DMS153 (cell line): ENCODE results near the gene DVL2.
A peak's percentile ranks its signal among the peaks of the same experiment; 100 is the strongest.

Experiments
- DNase-seq: peaks from one replicate; lab custom pipeline; 2025; lab: John Stamatoyannopoulos, UW

DVL2 gene

GRCh38 chr17:7219229-7219811, 15.0 kb downstream of the DVL2 start:
- no peak for DNase-seq

GRCh38 chr17:7218758-7219157, 15.6 kb downstream of the DVL2 start:
- DNase-seq: no peak

- no peak for DNase-seq
Measured at GRCh38 chr17:7218166-7218565, 16.2 kb downstream of the DVL2 start.

GRCh38 chr17:7217113-7217987, 17.0 kb downstream of the DVL2 start:
- DNase-seq: no peak

- DNase-seq: no peak
Measured at GRCh38 chr17:7216242-7217112, 17.8 kb downstream of the DVL2 start.

- no peak for DNase-seq
Measured at GRCh38 chr17:7215652-7216180, 18.6 kb downstream of the DVL2 start.

GRCh38 chr17:7215136-7215638, 19.1 kb downstream of the DVL2 start:
- DNase-seq: no peak

GRCh38 chr17:7214300-7215135, 19.8 kb downstream of the DVL2 start:
- DNase-seq: peak; percentile 91

- DNase-seq: peak; percentile 83
Measured at GRCh38 chr17:7213895-7214299, 20.4 kb downstream of the DVL2 start.

- no peak for DNase-seq
Measured at GRCh38 chr17:7211491-7212273, 22.6 kb downstream of the DVL2 start.

- DNase-seq: no peak
Measured at GRCh38 chr17:7208754-7209460, 25.4 kb downstream of the DVL2 start.

GRCh38 chr17:7208027-7208571, 26.2 kb downstream of the DVL2 start:
- DNase-seq: no peak

- DNase-seq: no peak
Measured at GRCh38 chr17:7207120-7208001, 27.0 kb downstream of the DVL2 start.

- DNase-seq: no peak
Measured at GRCh38 chr17:7205561-7205960, 28.8 kb downstream of the DVL2 start.

- peak; percentile 66 for DNase-seq
Measured at GRCh38 chr17:7204828-7205461, 29.4 kb downstream of the DVL2 start.

GRCh38 chr17:7204336-7204735, 30.0 kb downstream of the DVL2 start:
- DNase-seq: no peak

- DNase-seq: no peak
Measured at GRCh38 chr17:7203391-7203790, 30.9 kb downstream of the DVL2 start.
